HG02610 (cell line): Measurements from ENCODE around the gene LRRC3C.
A peak's percentile ranks its signal among the peaks of the same experiment; 100 is the strongest.
"Not testable (repeated sequence)": the region's sequence is repeated elsewhere in the genome, so short reads cannot be mapped to it uniquely, and the experiment has no call there.

ENCODE experiments used
- ATAC-seq: cut with Tn5 transposase; IDR thresholded peaks from one replicate; pipeline ENCODE4 v1.9.1; 2021; ENCODE audit warnings: mild to moderate bottlenecking, moderate library complexity; ENCODE audit not compliant: unreplicated experiment

LRRC3C gene, protein sequence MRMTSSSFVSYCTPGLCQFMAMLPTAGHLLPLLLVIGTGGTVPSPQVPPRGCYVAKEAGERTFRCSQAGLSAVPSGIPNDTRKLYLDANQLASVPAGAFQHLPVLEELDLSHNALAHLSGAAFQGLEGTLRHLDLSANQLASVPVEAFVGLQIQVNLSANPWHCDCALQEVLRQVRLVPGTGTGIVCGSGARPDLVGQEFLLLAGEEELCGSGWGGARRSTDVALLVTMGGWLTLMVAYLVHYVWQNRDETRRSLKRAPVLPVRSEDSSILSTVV

DNA sequence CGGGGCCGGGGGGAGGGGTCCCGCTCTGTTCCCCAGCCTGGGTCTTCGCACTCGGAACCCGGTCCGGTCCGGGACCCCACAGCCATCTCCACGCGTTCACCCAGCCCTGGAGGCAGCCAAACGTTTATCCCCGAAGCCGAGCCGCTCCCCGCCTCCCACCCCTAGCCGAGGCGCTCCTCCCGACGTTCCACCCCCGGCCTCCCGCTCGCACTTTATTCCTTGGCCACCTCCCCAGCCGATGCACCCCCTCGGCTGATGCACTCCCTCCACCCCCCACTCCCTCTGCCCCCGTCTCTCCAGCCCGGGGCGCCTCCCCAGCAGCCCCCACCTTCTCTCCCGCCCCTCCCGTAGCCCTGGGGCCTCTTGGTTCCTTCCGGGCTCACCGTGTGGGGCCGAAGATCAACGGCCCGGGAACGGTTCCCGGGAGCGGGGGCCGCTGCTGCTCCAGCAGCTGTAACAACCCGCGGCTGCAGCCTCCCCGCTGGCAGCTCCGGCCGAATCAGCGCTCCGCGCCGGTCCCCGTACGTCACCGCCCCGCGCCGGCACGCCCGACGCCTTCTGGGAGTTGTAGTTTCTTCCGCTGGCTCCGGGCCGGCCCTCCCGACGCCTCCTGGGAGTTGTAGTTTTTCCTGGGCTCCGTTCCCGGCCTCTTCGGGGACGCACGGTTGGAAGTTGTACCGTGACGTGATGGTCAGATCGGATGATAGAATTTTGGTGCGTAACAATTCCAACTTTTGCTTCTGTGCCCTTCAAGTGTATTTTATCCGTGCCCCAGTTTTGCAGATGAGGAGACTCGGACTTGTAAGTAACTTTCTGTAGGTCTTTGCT is at the start of gene LRRC3C, which contains the start of gene ORMDL3:
TSS of gene LRRC3C (plus strand) at position 632 of the 828 bp plus-strand sequence. CDS start 13,792 bp downstream, outside the sequence.
TSS of gene ORMDL3 (minus strand) at position 501 of the 828 bp plus-strand sequence. CDS start 3,398 bp downstream, outside the sequence.
- ATAC-seq: peak; percentile 54

DNA sequence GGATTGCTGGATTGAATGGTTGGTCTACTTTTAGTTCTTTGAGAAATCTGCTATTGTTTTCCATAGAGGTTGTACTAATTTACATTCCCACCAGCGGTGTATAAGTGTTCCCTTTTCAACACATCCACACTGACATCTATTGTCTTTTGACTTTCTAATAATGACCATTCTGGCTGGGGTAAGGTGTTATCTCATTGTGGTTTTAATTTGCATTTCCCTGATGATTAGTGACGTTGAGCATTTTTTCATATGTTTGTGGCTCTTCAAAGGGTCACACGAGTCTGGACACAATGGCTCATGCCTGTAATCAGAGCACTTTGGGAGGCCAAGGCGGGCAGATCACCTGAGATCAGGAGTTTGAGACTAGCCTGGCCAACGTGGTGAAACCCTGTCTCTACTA is 41.4 kb upstream of the LRRC3C start:
- not testable (repeated sequence) for ATAC-seq

DNA sequence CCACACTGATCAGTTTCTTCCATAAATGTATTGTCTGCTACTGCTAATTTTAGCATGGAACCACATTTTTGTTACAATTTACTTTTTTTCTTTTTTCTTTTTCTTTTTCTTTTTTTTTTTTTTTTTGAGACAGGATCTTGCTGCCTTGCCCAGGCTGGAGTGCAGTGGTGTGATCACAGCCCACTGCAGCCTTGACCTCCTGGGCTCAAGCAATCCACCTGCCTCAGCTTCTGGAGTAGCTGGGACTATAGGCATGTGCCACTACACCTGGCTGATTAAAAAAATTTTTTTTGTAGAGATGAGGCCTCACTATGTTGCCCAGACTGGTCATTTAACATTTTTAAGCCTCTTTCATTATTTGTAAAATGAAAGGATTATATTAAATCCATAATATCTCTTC is 40.5 kb upstream of the LRRC3C start:
- ATAC-seq: no peak

DNA sequence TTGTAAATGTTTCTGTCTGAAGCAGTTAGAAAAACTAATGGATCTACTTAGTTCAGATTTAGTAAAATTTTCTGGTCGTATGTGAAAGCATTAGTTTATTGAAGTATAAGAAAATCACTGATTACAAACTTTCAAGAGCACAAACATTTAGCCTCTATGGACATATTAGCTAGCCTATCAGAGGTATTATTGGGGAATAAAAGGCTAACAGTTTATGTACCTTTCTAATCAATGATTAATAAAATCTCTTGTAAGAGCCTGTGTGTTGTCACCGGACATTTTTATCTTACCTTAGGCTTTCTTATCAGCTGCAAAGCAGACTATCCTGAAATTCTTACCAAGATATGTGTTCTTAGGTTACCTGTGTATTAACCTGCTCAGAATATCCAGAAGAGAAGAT is 38.3 kb upstream of the LRRC3C start:
- no peak for ATAC-seq

DNA sequence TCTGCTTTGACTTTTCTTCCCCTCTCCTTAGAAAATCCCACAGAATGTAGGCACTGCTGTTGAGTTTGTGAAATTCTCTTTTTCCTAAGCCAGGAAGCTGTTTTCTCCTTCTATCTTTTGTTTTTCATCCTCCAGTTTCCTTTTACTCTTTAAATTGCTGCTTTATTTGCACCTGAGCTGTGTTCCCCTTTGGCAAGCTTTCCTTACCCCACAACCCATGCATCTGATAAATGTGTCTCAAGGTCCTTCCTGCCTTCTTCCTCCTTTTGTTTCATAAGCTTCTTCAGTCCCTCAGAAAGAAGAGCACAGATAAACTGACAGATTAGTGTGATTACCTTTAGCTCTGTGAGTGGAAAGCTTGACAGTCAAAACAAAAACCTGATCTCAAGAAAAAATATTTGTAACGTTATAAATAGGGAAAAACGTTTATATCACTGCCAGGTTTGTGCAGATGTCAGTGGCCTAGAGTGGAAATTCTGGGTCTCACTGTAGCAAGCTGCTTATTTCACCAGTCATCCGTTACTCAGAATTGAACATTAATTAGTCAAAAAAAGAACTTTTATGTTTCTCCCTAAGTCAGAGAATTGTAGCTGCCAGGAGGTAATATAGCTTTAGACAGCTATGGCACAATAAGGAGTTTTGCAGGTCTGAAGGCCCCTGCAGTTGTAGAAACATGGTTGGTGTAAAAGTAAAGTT is 32.7 kb upstream of the LRRC3C start:
- ATAC-seq: no peak

DNA sequence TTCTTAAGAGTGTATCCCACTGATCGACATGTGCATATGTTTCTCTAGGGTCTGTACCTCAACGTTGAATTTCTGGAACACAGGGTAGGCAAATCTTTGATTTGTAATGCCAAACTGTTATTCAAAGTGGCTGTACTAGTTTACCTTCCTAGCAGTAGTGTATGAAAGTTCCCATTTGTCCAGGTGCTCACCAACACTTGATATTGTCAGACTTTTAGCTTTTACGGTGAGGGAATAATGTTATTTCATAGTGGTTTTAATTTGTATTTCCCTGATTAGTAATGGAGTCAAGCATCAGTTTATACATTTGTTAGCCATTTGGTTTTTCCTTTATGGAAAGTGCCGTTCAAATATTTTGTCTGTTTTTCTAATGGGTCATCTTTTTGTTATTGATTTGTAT is 29.4 kb upstream of the LRRC3C start:
- no peak for ATAC-seq

DNA sequence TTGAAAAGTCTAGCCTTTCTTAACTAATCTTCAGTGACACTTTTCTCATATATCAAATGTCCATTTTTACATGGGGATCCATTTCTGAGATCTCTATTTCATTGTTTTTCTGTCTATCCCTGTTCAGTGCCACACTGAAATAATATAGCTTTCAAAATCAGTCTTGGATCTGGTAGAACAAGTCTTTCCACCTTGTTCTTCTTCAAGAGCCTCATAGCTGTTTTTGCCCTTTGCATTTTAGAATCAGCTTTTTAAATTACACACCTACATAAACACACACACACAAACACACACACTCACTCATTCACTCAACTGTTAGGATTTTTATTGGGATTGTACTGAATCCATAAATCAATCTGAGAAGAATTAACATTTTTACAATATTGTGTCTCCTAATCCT is 28.3 kb upstream of the LRRC3C start:
- ATAC-seq: no peak

DNA sequence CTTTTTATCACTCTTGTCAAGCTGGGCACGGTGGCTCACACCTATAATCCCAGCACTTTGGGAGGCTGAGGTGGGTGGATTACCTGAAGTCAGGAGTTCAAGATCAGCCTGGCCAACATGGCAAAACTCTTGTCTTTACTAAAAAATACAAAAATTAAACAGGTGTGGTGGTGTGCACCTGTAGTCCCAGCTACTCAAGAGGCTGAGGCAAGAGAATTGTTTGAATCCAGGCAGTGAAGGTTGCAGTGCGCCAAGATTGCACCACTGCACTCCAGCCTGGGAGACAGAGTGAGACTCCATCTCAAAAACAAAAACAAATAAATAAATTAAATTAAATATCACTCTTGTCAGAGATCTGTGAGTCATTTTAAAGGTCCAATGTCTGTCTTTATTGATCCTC is 25.5 kb upstream of the LRRC3C start:
- not testable (repeated sequence) for ATAC-seq

DNA sequence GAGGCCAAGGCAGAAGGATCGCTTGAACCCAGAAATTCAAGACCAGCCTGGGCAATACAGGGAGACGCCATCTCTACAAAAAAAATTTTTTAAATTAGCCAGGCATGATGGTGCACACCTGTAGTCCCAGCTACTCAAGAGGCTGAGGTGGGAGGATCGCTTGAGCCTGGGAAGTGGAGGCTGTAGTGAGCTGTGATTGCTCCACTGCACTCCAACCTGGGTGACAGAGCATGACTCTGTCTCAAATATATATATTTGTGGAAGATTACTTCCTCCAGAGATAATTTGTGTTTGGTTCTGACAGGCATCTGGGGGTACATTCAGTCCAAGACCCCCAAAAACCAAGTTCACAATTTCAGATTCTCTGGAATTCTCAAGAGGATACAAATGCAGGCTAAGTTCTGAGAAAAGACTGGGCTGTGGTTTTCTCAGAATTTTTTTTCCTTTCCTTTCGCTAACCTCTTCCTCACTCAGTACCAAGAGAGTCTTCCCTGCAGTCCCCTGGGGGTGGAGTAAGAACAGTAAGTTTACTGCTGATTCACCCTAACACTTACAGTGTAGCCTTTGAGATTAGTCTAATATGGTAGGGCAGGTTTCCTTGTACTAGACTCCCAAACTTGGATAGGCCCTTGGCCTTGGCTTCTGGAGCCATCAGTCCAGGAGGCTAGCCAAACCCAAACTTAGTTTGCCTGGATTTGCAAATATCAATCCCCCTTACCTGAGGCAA is 24.2 kb upstream of the LRRC3C start:
- ATAC-seq: no peak

DNA sequence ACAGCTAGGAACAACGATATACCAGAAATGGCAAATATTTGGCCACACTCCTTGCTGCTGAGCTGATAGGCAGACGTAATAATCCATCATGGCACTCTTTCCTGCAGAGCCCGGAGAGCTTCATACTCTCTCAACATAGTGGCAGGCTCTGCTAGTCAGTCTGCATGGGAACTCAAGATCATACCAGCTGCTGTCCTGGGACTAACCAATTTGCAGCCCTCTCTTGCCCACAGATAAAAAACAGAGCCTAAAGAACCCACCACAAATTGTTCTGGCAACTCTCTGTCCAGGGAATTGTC is 22.6 kb upstream of the LRRC3C start:
- no peak for ATAC-seq

DNA sequence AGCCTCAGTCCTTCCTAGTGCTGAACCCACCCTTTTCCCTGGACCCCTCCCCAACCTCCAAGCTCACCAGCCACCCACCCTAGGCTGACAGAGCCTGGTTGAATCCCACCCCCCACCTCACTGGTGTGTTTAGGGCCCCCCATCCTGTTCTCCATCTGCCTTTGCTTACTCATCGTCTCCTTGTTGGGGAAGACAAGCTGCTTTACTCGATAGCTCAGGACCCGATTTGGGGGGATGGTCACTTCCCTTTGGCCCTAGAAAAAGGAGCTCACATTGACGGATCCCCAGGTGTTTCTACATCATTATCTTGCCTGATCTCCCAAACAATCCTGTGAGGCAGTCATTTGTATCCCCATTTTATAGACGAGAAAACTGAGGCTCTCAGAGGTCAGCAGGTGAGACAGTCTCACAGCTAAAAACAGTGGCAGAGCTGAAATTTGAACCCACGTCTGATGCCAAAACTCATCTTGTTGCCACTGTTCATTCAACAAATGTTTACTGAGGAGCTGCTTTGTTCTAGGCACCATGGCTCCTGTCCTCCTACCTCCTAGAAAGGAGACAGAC is 18.7 kb upstream of the LRRC3C start:
- no peak for ATAC-seq

DNA sequence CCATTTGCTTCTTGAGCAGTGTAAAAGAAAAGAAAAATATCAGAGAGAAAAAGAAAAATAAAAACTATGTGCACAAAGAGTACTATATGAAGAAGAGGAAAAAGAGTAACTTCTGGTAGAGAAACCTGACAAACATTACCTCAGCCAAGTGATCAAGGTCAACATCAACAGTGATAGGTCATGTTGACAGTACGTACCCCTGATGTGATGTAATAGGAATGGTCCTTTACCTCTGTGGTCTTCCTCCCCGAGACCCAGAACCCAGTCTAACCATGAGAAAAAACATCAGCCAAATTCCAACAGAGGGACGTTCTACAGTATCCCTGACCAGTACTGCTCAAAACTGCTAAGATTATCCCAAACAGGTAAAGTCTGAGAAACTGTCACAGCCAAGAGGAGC is 13.5 kb upstream of the LRRC3C start:
- ATAC-seq: no peak

DNA sequence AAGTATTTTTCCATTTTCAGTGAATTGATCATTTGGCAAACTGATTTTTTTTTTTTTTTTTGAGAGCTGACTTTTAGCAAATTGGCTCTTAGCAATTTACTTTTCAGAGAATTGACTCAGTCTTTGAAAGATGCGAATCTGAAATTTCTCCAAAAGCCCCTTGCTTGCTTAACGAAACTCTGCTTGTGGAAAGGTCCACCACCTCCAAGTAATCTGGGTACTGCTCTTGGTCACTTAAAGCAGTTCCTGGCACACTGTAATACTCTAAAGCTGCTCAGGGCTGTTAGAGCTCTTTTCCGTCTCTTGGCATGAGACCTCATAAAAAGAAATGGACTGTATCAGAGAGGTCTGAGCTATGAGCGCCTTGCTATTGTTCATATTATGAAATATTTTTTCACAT is 12.0 kb upstream of the LRRC3C start:
- no peak for ATAC-seq

DNA sequence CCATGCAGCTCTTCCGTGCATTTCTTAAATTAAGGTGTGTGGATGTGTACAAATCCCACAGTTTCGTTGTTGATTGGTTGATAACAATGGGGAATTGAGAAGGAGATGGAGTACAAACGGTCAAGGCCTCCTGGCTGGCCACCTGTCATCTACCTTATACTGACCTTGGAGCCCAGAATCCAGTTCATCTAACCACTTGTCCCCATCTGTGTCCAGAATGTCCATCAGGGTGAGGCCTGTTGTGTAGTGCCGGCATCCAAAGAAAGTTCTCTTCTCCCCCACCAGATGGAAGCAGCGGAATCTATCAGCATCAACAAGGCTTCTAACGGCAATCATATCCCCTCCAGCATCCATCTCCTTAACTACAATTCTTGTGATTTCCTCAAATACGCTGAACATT is 10.6 kb upstream of the LRRC3C start:
- ATAC-seq: no peak

DNA sequence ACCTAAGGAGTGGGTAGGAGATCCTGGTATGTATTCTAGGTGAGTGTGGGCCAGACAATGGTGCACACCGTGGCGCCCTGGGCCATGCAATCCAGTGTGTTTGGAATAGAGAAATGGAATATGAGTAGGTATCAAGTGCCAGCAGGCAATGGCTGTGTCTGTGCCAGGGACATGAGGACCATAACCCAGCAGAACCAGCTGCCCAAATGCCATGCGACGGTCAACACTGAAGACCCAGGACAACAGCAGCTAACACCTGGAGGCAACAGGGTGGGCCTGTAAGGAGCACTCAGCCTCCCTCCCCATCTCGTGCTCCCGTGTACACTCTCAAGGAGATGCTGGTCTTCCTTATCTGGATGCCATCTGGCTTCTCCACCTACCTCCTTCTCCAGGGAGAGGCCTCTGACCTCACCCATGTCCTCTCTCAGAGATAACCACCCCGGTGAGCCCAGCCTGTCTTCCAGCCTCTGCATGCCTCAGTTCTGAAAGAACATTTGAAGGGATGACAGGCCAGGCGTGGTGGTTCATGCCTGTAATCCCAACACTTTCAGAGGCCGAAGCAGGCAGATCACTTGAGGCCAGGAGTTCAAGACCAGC is 8.3 kb upstream of the LRRC3C start:
- ATAC-seq: no peak

DNA sequence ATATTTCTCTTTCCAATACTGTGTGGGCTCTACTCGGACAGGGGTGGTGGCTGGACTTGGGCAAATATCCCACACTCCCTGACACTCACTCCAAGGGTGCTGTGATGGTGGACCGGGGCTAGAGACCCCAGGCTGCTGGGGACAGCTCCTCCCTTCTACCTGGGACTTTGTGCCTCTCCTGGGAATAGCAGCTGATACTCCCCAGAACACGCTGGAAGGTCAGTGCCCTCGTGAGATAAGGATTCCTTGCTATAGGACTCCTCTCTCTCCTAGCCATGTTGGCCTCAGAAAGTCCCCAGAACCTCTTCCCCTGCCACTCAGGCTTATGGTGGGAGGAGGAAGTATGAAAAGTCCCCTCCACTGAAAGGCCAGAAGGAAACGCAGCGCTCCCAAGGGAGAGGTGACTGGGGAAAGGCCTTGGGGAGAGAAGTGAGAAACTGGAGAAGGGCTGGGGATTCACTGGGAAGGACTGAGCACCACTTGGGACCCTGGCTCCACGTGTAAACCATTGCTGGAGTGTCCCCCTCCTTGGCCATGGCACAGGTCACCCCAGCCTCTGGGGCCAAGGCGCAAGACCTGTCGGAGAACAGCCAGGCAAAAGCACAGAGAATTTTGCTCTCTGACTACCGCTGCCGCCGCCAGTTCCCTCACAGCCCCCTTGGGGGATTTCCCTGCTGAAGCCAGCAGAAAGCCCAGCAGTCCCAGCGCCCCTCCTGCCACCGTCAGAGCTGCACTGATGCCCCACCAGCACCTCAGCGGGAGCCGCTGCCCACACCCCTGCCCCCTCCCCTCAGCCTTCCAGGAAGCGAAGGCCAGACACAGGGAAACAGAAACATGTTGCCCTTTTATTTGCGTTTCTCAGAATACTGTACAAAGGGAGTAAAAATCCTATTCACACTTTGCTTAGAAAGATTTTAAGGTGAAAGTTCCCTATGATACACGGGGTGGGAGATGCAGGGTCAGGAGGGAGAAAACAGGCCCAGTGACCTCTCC is 7.0 kb upstream of the LRRC3C start:
- no peak for ATAC-seq

DNA sequence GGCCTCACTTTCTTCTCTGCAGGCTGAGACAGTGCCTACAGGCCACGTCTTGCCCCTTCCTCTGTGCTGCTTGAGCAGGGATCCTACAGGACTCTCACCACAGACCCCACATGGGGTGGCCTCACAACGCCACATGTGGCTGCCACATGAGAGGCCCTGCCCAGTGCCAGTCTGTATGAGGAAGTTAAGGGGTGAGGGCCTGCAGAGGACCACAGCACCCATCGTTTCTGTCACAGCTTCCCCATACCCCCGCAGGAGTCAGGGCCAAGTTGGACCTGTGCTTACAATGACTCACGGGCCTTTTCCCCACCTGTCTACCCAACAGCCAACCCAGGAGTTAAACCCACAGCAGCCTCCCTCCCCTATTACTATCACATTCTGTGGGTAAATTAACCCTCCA is 6.2 kb upstream of the LRRC3C start:
- no peak for ATAC-seq

DNA sequence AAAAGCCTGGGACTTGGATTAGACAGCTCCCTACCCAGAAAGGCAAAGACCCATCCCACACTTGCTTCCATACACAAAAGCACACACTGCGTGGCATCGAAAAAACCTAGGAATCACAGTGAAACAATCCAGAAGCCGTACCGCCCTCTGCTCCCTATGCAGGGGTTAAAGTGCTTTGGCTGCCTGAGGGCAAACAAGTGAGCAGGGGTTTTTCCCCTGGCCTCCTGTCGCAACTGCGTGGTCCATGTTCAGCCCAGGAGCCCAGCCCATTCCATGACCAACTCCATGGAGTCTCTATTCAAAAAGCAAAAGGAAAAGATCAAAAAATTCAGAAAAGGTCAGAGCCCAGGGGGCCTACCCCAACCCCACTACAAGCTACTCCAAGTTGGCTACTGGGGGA is 5.5 kb upstream of the LRRC3C start:
- ATAC-seq: no peak

DNA sequence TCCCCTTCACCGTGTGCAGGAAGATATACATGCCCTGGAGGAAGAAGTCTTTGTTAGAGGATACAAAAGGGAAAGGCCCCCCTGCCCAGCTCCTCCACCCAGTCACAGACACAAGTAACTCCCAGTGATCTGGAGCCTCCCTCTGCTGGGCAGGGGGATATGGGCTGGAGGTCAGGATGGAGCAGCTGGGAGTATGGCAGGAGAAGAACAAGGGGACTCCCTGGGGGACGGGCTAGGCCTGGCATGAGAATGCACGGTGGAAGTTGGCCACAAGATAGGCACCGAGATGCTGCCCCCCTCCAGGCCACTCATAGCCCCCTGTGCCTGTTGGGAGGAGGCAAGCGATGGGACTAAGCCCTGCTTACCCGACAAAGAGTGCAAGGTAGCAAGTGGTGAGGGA is 4.3 kb upstream of the LRRC3C start:
- ATAC-seq: no peak
